Measurements from ENCODE around the gene TRIM62. TPM values are rescaled to one million over a fixed set of nuclear protein-coding genes. Genes with fewer than 3 reads are reported as not detected.

The TRIM62 gene
- polyA plus RNA-seq, 2 of the 4 experiments (the other 2 are of a cell fraction): 0.79 to 1.5 TPM

GRCh38 chr1:33120436-33121231, 61.2 kb downstream of the TRIM62 start:
- peak; percentile 23 to 53; a peak in 3 of 6 replicates for ATAC-seq
- ChIA-PET POLR2A (no interaction called here), CTCF (interaction anchor here (2.3 kb wide), 1 partner anchor 26 kb away, joined by 8 read pairs; no protein-coding TSS in a partner anchor)
- Histone ChIP-seq H3K4me3 (no peak overlapping the region), H3K4me1 (no peaks in the 10 kb centered on the region), H3K4me2 (no peak overlapping the region), H3K9me3 (no peaks in the 10 kb centered on the region), H3K27ac (no peak overlapping the region)
- no peak for FAIRE-seq
- WGBS (ENCODE audit: missing lambda C conversion rate): 53% methylated on average over 4 of the region's 8 CpGs
- TF ChIP-seq HOXB13 (CRISPR knock-in tag; IDR thresholded peaks at IDR 0.05; ENCODE audit: low read depth): no peak
- no peak for TF ChIP-seq E2F6 (IDR thresholded peaks at IDR 0.05; ENCODE audit: borderline replicate concordance, low read depth)
- no peak for TF ChIP-seq HEYL (CRISPR knock-in tag; IDR thresholded peaks at IDR 0.05)
- TF ChIP-seq KDM1A (IDR thresholded peaks at IDR 0.05; ENCODE audit: low read depth): no peak
- no peak for TF ChIP-seq EHMT2 (IDR thresholded peaks at IDR 0.05; ENCODE audit: low read depth)
- no peak for TF ChIP-seq BHLHE40 (IDR thresholded peaks at IDR 0.05; ENCODE audit: low read depth, low read length)
- TF ChIP-seq SREBF2 (IDR thresholded peaks at IDR 0.05): no peak
- no peak for DNase-seq (ENCODE audit: low read depth in 1 of 2, low spot score in 1 of 2)

- CTCF ChIA-PET: interaction anchor here (0.6 to 2.3 kb wide), 2 partner anchors 25 to 396 kb away, joined by 3 to 8 read pairs; no protein-coding TSS in a partner anchor
- H3K27ac ChIP-seq: no peak overlapping the region
Observed at GRCh38 chr1:33119532-33120217, 62.2 kb downstream of the TRIM62 start.

More at GRCh38 chr1:33119532-33120217, 62.2 kb downstream of the TRIM62 start:
- DNase-seq (ENCODE audit: low read depth in 1 of 2, low spot score in 1 of 2) (no peak), FAIRE-seq (no peak), ATAC-seq (peak; percentile 76 to 89; a peak in 5 of 6 replicates)
- Histone ChIP-seq H3K4me2 (no peak overlapping the region), H3K4me3 (no peak overlapping the region), H3K9me3 (no peaks in the 10 kb centered on the region), H3K4me1 (no peaks in the 10 kb centered on the region)
- POLR2A ChIA-PET: no interaction called here
- TF ChIP-seq SREBF2 (IDR thresholded peaks at IDR 0.05): no peak
- TF ChIP-seq CHD2 (IDR thresholded peaks at IDR 0.05; ENCODE audit: low read length, partially characterized antibody): no peak
- TF ChIP-seq FOSL2 (IDR thresholded peaks at IDR 0.05): no peak
- TF ChIP-seq FOSL2 (CRISPR knock-in tag; IDR thresholded peaks at IDR 0.05): no peak
- no peak for TF ChIP-seq HDAC2 (IDR thresholded peaks at IDR 0.05)
- TF ChIP-seq RARB (CRISPR knock-in tag; IDR thresholded peaks at IDR 0.05): no peak
- TF ChIP-seq MAFK (IDR thresholded peaks at IDR 0.05; ENCODE audit: partially characterized antibody): no peak
- no peak for TF ChIP-seq MAZ (IDR thresholded peaks at IDR 0.05; ENCODE audit: borderline replicate concordance, low read depth, low read length)
- no peak for TF ChIP-seq REST (IDR thresholded peaks at IDR 0.05)
- no peak for TF ChIP-seq CTCF (IDR thresholded peaks at IDR 0.05)
- no peak for TF ChIP-seq RCOR1 (IDR thresholded peaks at IDR 0.05; ENCODE audit: low read depth, low read length)
- TF ChIP-seq SMC3 (IDR thresholded peaks at IDR 0.05): no peak
- no peak for TF ChIP-seq MYC (IDR thresholded peaks at IDR 0.05; ENCODE audit: borderline replicate concordance, low read length)
- WGBS (ENCODE audit: missing lambda C conversion rate): 63% methylated on average over 8 of the region's 16 CpGs

All from A549 (cell line).